Measurements from ENCODE around the gene MROH2B.

Gene MROH2B

DNA sequence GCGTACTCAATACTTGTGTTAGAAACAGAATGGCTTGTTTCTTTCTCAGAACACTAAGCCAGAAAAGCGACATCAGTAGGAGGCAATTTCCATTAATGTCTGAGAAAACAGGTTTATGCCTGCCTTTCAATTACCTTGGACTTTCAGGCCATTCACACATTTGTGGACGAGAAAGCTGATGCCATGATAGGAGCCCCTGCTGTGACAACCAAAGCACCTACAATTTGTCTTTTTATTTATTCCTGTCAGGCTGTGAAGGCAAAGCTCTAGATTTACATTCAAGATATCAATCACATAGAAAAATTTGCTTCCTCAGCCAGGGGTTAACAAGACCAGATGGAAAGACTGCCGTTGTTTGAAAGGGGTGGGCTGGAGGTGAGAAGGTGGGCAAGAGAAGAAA lies 85.6 kb downstream of the MROH2B start:
- TF ChIP-seq, protein P1, sequence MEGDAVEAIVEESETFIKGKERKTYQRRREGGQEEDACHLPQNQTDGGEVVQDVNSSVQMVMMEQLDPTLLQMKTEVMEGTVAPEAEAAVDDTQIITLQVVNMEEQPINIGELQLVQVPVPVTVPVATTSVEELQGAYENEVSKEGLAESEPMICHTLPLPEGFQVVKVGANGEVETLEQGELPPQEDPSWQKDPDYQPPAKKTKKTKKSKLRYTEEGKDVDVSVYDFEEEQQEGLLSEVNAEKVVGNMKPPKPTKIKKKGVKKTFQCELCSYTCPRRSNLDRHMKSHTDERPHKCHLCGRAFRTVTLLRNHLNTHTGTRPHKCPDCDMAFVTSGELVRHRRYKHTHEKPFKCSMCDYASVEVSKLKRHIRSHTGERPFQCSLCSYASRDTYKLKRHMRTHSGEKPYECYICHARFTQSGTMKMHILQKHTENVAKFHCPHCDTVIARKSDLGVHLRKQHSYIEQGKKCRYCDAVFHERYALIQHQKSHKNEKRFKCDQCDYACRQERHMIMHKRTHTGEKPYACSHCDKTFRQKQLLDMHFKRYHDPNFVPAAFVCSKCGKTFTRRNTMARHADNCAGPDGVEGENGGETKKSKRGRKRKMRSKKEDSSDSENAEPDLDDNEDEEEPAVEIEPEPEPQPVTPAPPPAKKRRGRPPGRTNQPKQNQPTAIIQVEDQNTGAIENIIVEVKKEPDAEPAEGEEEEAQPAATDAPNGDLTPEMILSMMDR (IDR thresholded peaks at IDR 0.05; ENCODE audit: extremely low read depth, missing control alignments): no peak

DNA sequence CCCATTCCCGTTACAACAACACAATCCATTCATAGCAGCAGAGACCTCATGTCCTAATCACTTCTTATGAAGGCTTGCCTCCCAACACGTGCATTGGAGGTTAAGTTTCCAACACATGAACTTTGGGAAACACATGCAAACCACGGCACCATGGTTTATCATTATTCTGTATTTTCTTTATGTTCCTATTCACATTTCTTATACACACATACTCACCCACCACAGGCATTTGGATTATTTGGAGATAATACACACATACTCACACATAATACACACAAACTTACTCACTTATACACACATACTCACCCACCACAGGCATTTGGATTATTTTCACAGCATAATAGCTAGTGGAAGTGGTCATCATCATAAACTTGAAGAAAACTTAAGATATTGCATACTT lies 86.3 kb downstream of the MROH2B start:
- TF ChIP-seq, protein P1 (IDR thresholded peaks at IDR 0.05; ENCODE audit: extremely low read depth, missing control alignments): no peak
- DNase-seq (ENCODE audit: low spot score): no peak

More for the DNA sequence above, 85.6 kb downstream of the MROH2B start:
- DNase-seq (ENCODE audit: low spot score): no peak

DNA sequence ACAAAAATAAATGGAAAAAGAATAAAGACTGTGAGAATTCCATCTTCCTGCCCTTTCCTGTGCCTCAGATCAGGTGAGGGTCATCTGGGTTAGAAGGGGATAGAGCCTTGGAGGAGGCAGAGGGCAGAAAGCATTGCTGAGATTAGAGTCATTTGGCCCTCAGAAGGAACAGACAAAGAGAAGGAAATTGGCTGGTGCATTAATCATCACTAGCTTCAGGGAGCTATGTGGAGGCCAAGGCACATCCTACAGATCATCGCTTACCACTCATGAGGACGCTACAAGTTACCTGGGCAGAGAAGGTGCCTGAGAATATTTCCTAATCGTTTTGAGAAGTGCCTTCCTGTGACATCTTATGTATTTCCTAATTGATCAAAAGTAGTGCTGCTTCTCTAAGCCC lies 87.4 kb downstream of the MROH2B start:
- no peak for DNase-seq (ENCODE audit: low spot score)

DNA sequence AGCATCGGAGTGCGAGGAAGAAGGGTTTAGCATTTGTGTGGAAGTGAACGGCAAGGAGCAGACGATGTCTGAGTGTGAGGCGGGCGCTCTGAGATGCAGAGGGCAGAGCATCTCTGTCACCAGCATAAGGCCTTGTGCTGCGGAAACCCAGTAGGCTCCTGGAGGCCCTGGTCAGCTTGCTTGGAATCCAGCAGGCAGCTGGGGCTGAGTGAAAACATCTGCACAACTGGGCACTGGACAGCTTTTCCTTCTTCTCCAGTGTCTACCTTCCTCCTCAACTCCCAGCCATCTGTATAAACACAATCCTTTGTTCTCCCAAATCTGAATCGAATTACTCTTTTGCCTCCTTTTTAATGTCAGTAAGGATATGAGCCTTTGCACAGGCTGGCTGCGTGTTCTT lies 89.7 kb downstream of the MROH2B start:
- TF ChIP-seq, protein P1 (IDR thresholded peaks at IDR 0.05; ENCODE audit: extremely low read depth, missing control alignments): no peak
- DNase-seq (ENCODE audit: low spot score): no peak

More for the DNA sequence above, 87.4 kb downstream of the MROH2B start:
- TF ChIP-seq, protein P1 (IDR thresholded peaks at IDR 0.05; ENCODE audit: extremely low read depth, missing control alignments): no peak

DNA sequence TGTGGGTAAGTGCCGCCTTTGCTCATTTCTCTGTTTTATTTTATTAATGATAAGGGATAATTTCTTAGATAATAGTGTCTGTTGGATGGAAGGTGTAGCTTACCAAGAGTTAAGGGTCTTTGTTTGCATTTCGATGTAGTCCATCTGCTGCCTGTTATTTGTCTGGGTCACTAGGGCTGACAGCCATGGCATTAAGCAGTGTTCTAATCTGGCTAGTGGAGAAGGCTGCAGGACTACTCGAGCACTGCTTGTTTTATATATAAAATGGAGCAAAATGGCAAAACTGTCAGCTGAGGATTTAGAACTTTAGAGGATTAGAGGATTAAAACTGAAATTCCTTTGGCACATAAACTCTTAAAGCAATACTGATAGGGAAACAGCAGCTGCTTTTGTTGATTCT lies 94.3 kb downstream of the MROH2B start:
- TF ChIP-seq, protein P1 (IDR thresholded peaks at IDR 0.05; ENCODE audit: extremely low read depth, missing control alignments): no peak
- DNase-seq (ENCODE audit: low spot score): no peak

DNA sequence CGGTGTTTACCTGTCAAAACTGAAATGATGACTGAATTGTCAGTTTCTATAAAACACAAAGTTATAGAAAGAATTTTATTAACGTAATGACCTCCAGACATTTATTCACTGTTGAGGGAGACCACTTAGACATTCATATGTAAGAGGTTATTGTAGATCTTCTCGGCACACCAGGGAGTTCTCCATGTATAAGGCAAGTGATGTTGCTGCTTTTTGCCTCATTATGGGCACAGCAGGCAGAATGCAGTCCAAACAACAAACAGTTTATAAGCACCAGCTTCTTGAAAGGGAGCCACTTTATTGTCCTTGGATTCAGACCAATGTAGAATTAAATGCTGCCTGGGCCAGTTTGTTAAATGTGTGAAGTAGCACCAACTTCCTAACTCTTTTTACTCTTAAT lies 95.1 kb downstream of the MROH2B start:
- TF ChIP-seq, protein P1 (IDR thresholded peaks at IDR 0.05; ENCODE audit: extremely low read depth, missing control alignments): no peak
- no peak for DNase-seq (ENCODE audit: low spot score)

DNA sequence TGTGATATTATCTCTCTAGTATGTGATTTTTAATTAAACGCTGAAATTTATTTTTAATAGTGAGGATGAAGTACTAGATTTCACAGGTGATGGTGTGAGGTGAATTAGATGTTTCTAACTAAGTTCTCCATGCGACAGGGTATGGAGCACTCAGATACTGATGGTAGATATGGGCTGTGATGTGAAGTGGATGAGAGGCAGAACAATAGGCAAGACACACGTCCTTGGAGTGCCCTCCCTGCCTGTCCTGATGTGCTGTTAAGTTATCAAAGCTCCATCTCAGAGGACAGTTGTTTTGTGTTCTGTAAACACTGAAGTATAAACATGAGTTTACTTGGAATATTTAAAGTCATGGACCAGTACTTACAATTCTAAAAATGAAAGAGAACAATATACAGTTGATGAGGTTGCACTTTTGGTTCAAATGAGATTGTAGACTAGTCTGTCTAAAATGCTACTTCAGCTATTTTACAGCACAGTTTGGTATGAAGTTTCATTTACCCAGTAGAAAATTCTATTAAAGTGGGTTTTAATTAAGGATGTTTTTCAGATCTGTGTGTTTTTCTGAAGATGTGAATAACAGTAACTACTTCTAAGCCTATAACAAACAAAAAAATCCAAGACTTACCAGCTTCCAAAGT lies 97.7 kb downstream of the MROH2B start:
- DNase-seq (ENCODE audit: low spot score): no peak
- TF ChIP-seq, protein P1 (IDR thresholded peaks at IDR 0.05; ENCODE audit: extremely low read depth, missing control alignments): no peak
